Activated CD8-positive, alpha-beta T cell treated with anti-CD3 and anti-CD28 coated beads for 36 hours (primary cell): ENCODE measurements around the gene PI4K2B. TPM values are rescaled to one million over a fixed set of nuclear protein-coding genes. Genes with fewer than 3 reads are reported as not detected.
"Not testable (repeated sequence)": the region's sequence is repeated elsewhere in the genome, so short reads cannot be mapped to it uniquely, and the experiment has no call there.

ENCODE experiments used
- ATAC-seq: fragments of 200-7000 bp; cut with Tn5 transposase; one replicate; pipeline ENCODE4 v1.10.0; 2021; ENCODE audit warnings: mild to moderate bottlenecking, moderate library complexity
- CTCF ChIA-PET: fragments of 350-600 bp; sonication (Branson Sonifier 250); formaldehyde crosslinking; loops from one replicate; lab custom pipeline; 2021; ENCODE audit warnings: antibody characterized with exemption; lab: Charles Lee
- POLR2A ChIA-PET: fragments of 350-600 bp; sonication (Branson Sonifier 250); formaldehyde crosslinking; loops from one replicate; lab custom pipeline; 2021; ENCODE audit warnings: antibody characterized with exemption; lab: Charles Lee
- DNase-seq: peaks from one replicate; pipeline ENCODE4 v3.0.0-alpha.2; 2020
- H3K27ac Mint-ChIP-seq: one replicate; pipeline ENCODE4 v1.8.0; 2021; ENCODE audit warnings: mild to moderate bottlenecking, mixed read lengths
- H3K27me3 Mint-ChIP-seq: one replicate; pipeline ENCODE4 v1.8.0; 2021; ENCODE audit warnings: mixed read lengths
- H3K36me3 Mint-ChIP-seq: one replicate; pipeline ENCODE4 v1.8.0; 2021; ENCODE audit warnings: low read depth, mixed read lengths
- H3K4me1 Mint-ChIP-seq: one replicate; pipeline ENCODE4 v1.8.0; 2021; ENCODE audit warnings: low read depth, mixed read lengths
- H3K4me3 Mint-ChIP-seq: one replicate; pipeline ENCODE4 v1.8.0; 2021; ENCODE audit warnings: mild to moderate bottlenecking, moderate library complexity, mixed read lengths
- H3K9me3 Mint-ChIP-seq: one replicate; pipeline ENCODE4 v1.8.0; 2021; ENCODE audit warnings: mixed read lengths
- intact Hi-C: fragments of 100-400 bp; cut with micrococcal nuclease; formaldehyde crosslinking; loops from one replicate; pipeline ENCODE4 v1.10.0; 2022
- total RNA-seq, 2 experiments: library from RNA; stranded (reverse); gene quantifications; one replicate each; pipeline ENCODE4 v1.2.3, GENCODE V29; 2021
- TF ChIP-seq, protein P1 (sequence below): fragments of 200-600 bp; IDR thresholded peaks from one replicate; pipeline ENCODE4 v1.8.0; 2022; ENCODE audit warnings: antibody characterized with exemption, mild to moderate bottlenecking

The PI4K2B gene
- total RNA-seq, 2 experiments from 2014 or later = 38.6 TPM

DNA sequence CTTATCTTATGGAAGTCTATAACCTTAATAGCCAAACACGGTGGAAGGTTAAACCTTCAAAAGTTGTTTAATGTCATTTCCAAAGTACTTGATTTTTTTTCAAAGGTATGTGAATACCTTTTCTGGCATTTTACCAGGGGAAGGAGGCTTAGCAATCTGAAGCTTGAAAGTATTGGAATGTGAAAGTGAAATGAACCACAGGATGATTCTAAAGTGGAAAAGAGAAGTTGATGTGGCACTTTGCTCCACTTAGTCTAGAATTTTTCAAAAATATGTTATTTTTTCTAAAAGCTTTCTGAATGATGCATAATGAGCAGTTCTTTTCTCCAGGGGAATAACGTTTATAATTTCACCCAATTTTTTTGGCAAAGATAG is 19.2 kb downstream of the PI4K2B start:
- DNase-seq = no peak
- Mint-ChIP-seq H3K27me3 (no peaks in the 10 kb centered on the region), H3K27ac (no peak overlapping the region), H3K36me3 (peaks cover 17% of the 10 kb centered on the region), H3K4me3 (no peak overlapping the region), H3K4me1 (peaks cover 32% of the 10 kb centered on the region), H3K9me3 (peaks cover 3% of the 10 kb centered on the region)
- CTCF ChIA-PET = interaction anchor here (1.2 to 1.6 kb wide), 4 partner anchors 15 to 115 kb away, joined by 4 to 7 read pairs (median 5); partner anchors contain the start of gene ZCCHC4
- POLR2A ChIA-PET = no interaction called here
- TF ChIP-seq, protein P1, sequence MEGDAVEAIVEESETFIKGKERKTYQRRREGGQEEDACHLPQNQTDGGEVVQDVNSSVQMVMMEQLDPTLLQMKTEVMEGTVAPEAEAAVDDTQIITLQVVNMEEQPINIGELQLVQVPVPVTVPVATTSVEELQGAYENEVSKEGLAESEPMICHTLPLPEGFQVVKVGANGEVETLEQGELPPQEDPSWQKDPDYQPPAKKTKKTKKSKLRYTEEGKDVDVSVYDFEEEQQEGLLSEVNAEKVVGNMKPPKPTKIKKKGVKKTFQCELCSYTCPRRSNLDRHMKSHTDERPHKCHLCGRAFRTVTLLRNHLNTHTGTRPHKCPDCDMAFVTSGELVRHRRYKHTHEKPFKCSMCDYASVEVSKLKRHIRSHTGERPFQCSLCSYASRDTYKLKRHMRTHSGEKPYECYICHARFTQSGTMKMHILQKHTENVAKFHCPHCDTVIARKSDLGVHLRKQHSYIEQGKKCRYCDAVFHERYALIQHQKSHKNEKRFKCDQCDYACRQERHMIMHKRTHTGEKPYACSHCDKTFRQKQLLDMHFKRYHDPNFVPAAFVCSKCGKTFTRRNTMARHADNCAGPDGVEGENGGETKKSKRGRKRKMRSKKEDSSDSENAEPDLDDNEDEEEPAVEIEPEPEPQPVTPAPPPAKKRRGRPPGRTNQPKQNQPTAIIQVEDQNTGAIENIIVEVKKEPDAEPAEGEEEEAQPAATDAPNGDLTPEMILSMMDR = no peak
- intact Hi-C loops = no loop called here
- ATAC-seq = no peak

DNA sequence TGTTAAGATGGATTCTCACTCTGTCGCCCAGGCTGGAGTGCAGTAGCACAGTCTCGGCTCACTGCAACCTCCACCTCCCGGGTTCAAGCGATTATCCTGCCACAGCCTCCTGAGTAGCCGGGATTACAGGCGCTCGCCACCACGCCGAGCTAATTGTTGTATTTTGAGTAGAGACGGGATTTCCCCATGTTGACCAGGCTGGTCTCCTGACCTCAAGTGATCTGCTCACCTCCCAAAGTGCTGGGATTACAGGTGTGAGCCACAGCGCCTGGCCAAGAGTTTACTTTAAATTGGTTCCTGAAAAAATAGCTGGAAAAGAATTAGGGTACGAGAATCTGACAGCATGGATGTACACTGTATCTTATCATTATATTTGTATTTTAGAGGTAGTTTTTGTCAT is 20.0 kb downstream of the PI4K2B start:
- DNase-seq, intact Hi-C loops, H3K9me3 Mint-ChIP-seq: not testable (repeated sequence)

DNA sequence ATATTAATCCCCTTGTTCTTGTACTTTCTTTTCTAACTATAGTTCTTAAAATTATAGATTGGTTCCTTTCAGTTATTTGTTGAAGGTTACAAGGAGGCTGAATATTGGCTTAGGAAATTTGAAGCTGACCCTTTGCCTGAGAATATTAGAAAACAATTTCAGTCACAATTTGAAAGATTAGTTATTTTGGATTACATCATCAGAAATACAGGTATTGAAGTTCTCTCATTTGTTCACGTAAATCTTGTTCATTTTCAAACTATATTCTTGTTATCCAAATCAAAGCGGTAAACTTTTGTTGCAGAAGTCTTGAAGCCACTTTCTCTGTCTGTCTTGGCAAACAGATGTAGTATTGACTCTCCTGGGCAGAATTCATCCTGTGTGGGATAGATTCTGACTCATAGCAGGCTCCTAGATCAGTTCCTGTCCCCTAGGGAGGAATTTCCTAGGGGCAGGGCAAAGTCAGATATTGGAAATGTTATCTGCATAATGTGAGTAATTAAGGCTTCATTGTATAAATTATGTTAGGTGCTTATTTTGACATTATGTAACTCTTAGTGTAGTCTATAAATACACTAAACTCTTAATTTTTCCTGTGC is 25.2 kb downstream of the PI4K2B start:
- Mint-ChIP-seq H3K27me3 (no peaks in the 10 kb centered on the region), H3K4me3 (no peak overlapping the region), H3K36me3 (peaks cover 21% of the 10 kb centered on the region), H3K27ac (no peak overlapping the region), H3K4me1 (no peaks in the 10 kb centered on the region), H3K9me3 (no peaks in the 10 kb centered on the region)
- intact Hi-C loops = no loop called here
- TF ChIP-seq, protein P1 = no peak
- POLR2A ChIA-PET = no interaction called here
- CTCF ChIA-PET = no interaction called here
- ATAC-seq (no peak), DNase-seq (no peak)

More for the DNA sequence above, 20.0 kb downstream of the PI4K2B start:
- CTCF ChIA-PET = interaction anchor here (1.2 to 1.4 kb wide), 3 partner anchors 14 to 114 kb away, joined by 4 to 7 read pairs (median 5); no protein-coding TSS in a partner anchor
- peaks cover 14% of the 10 kb centered on the region for H3K36me3 Mint-ChIP-seq
- POLR2A ChIA-PET, ATAC-seq, H3K27me3 Mint-ChIP-seq, H3K4me3 Mint-ChIP-seq, H3K27ac Mint-ChIP-seq: not testable (repeated sequence)
- H3K4me1 Mint-ChIP-seq = peaks cover 30% of the 10 kb centered on the region

DNA sequence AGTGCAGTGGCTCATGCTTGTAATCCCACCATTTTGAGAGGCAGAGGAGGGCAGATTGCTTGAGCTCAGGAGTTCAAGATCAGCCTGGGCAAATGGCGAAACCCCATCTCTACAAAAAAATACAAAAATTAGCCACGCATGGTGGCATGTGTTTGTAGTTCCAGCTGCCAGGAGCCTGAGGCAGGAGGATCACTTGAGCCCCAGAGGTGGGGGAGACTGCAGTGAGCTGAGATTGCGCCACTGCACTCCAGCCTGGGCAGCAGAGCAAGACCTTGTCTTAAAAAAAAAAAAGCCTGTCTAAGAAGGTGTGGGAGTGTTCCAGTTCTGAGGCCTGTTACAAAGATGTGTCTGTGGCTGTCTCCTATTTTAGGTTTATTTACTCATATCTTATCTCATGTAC is 38.0 kb downstream of the PI4K2B start:
- TF ChIP-seq, protein P1 = no peak
- Mint-ChIP-seq H3K4me3 (no peak overlapping the region), H3K27ac (no peak overlapping the region), H3K9me3 (no peaks in the 10 kb centered on the region), H3K27me3 (no peaks in the 10 kb centered on the region), H3K36me3 (peaks cover 20% of the 10 kb centered on the region), H3K4me1 (no peaks in the 10 kb centered on the region)
- POLR2A ChIA-PET = no interaction called here
- ATAC-seq = no peak
- DNase-seq = no peak
- intact Hi-C loops = no loop called here
- CTCF ChIA-PET = interaction anchor here (1.7 to 2.3 kb wide), 2 partner anchors 37 to 41 kb away, joined by 3 to 10 read pairs; partner anchors contain the start of gene ZCCHC4

DNA sequence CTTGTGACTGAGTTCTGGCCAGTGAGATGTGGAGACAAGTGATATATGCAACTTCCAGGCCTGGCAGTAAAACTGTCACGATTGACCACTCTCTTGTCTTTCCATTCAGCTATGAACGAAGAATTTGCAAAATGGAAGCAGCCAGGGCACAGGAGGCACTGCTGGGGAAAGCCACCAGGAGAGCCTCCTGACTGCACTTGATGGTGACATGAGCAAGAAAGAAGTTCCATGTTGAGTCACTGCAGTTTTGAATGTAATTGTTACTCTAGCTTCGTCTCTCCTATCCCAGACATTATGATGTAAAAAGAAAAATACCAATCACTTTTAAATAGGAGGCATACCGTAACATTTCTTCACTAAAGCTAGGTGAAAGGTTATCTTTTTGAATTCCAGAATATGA is 46.4 kb downstream of the PI4K2B start:
- no peak for ATAC-seq
- no peaks in the 10 kb centered on the region for H3K27me3 Mint-ChIP-seq
- H3K4me1 Mint-ChIP-seq = no peaks in the 10 kb centered on the region

More for the DNA sequence above, 46.4 kb downstream of the PI4K2B start:
- peaks cover 2% of the 10 kb centered on the region for H3K9me3 Mint-ChIP-seq
- intact Hi-C loops = no loop called here
- no peak for DNase-seq
- POLR2A ChIA-PET = interaction anchor here (0.7 to 1.4 kb wide), 2 partner anchors 14 to 46 kb away, joined by 3 read pairs; partner anchors contain the start of gene PI4K2B
- H3K27ac Mint-ChIP-seq = no peak overlapping the region
- TF ChIP-seq, protein P1 = no peak
- H3K36me3 Mint-ChIP-seq = peaks cover 18% of the 10 kb centered on the region
- CTCF ChIA-PET = interaction anchor here (1.5 to 1.7 kb wide), 2 partner anchors 32 to 101 kb away, joined by 3 to 4 read pairs; partner anchors contain the start of gene ZCCHC4
- H3K4me3 Mint-ChIP-seq = no peak overlapping the region
